ENCODE measurements around the gene PRXL2A. TPM values are rescaled to one million over a fixed set of nuclear protein-coding genes. Genes with fewer than 3 reads are reported as not detected.
A peak's percentile ranks its signal among the peaks of the same experiment; 100 is the strongest.

Gene PRXL2A
- total RNA-seq, 1 experiment from 2014 or later, result 47.1 TPM

GRCh38 chr10:80461208-80462183 lies 53.1 kb downstream of the PRXL2A start:
- no peak overlapping the region for H4K8ac ChIP-seq (replicated peaks; ENCODE audit: insufficient read length, low read depth, low read length)
- H3K4ac ChIP-seq (ENCODE audit: low read depth, low read length), result no peak overlapping the region
- no peak overlapping the region for H2BK12ac ChIP-seq (ENCODE audit: insufficient read length, low read depth, low read length)
- peaks cover 5% of the 10 kb centered on the region for H3K79me1 ChIP-seq (ENCODE audit: insufficient read depth, low read depth, low read length, poor library complexity, severe bottlenecking)
- H2AFZ ChIP-seq (ENCODE audit: low read length), result no peak overlapping the region
- H3K79me2 ChIP-seq (ENCODE audit: insufficient read depth, low read length), result peaks cover 24% of the 10 kb centered on the region; the same call in 1 of the 2 replicates
- no peak overlapping the region for H4K91ac ChIP-seq (ENCODE audit: insufficient read length, low read depth, low read length)
- no peak overlapping the region for H3K27ac ChIP-seq (ENCODE audit: insufficient read length, low read depth, low read length)
- Mint-ChIP-seq H3K27me3 (ENCODE audit: low read depth) (peaks cover 8% of the 10 kb centered on the region), H3K4me3 (peak overlapping the region; percentile 16 to 70; a peak in 4 of 5 replicates), H3K4me1 (peaks cover 86 to 89% of the 10 kb centered on the region in 2 experiments), H3K27ac (peak overlapping the region; percentile 92 to 97 (median 97)), H3K36me3 (ENCODE audit: insufficient read depth in 1 of 3, low read depth in 3 of 3) (no peaks in the 10 kb centered on the region; a peak in 1 of 7 replicates), H3K9me3 (no peaks in the 10 kb centered on the region)
- H4K20me1 ChIP-seq (ENCODE audit: control insufficient read depth, insufficient read depth, insufficient read length), result peaks cover 4% of the 10 kb centered on the region
- H3T11ph ChIP-seq (ENCODE audit: low read length), result no peak overlapping the region
- peak overlapping the region; percentile 55 for H3K4me2 ChIP-seq (ENCODE audit: insufficient read depth, insufficient read length, low read length)
- no peak overlapping the region for H2BK5ac ChIP-seq (ENCODE audit: insufficient read length, low read length)
- DNase-seq, result no peak
- no peak overlapping the region for H4K5ac ChIP-seq (ENCODE audit: insufficient read length, low read depth, low read length)
- no peak overlapping the region for H2BK20ac ChIP-seq (ENCODE audit: low read depth, low read length, poor library complexity, severe bottlenecking)
- H3K23me2 ChIP-seq (ENCODE audit: insufficient read length, low read depth, low read length, poor library complexity, severe bottlenecking), result peaks cover 7% of the 10 kb centered on the region
- H2AK5ac ChIP-seq (ENCODE audit: insufficient read length, low read length), result no peak overlapping the region
- H3K23ac ChIP-seq (ENCODE audit: insufficient read length, low read depth, low read length), result no peak overlapping the region
- peaks cover 40% of the 10 kb centered on the region for H3K4me1 ChIP-seq (ENCODE audit: insufficient read depth, low read length)
- WGBS (ENCODE audit: extremely low coverage, insufficient read length, low lambda C conversion rate), result no CpG with 5 or more reads among the region's 8 CpGs
- H3K9me3 ChIP-seq (ENCODE audit: control insufficient read depth, low read depth, low read length), result no peaks in the 10 kb centered on the region
- no peak overlapping the region for H3K9ac ChIP-seq (ENCODE audit: extremely low read depth, insufficient read length, low read length)
- no peak overlapping the region for H2BK120ac ChIP-seq (ENCODE audit: low read depth, low read length, poor library complexity, severe bottlenecking)
- H3K27me3 ChIP-seq (ENCODE audit: insufficient read depth, low read length), result no peaks in the 10 kb centered on the region; the same call in 1 of the 2 replicates
- no peak overlapping the region for H3K56ac ChIP-seq (ENCODE audit: insufficient read length, low read depth, low read length)
- H3K14ac ChIP-seq (ENCODE audit: insufficient read depth, low read length), result 0 out of 2 replicates have a peak overlapping the region, but pooled peaks have one; percentile 60
- TF ChIP-seq CTCF (conservative IDR thresholded peaks at IDR 0.05), result no peak
- H3K18ac ChIP-seq (ENCODE audit: insufficient read length, low read depth, low read length), result no peak overlapping the region
- H2BK15ac ChIP-seq (ENCODE audit: low read depth, low read length), result no peak overlapping the region
